ENCODE results near the gene WIZ. TPM values are rescaled to one million over a fixed set of nuclear protein-coding genes. Genes with fewer than 3 reads are reported as not detected.

Gene WIZ
- polyA plus RNA-seq, 4 donors: 31.2 to 43.2 (median 31.8) TPM

DNA sequence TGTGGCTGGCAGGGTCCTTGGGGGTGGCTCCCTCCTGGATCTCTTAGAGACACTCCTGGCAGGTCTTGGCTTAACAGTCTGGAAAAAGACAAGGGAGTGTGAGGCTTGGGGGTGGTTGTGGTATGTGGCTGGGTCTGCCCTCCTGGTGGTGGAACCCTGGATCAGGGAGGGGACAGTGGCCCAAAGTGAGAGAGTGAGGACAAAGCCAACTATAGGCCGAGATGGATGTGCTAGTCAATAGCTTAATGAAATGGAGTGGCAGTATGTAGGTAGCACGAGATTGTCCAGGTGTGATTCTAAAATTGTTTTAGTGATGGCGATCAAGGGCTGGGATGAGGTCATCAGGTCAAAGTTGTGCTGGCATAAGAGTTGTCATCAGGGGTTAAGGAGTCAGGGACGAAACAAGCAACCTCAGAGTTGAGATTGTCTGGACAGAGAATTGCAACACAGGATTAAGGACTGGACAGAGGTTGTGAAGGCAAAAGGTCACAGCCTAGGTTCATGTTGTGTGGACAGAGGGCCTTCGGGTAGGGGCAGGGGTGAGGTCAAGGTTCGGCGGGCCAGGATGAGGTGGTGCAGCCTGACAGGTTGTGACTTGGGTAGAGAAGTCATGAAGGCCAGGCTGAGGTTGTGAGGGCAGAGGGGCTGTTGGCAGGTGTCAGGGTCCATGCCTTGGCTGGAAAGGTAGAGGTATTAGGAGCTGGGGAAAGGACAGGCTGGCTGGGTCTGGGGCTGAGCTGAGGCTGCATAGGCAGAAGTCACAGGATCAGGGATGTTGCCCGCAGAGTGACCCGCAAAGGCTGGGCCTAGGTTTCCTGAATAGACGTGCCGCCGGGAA lies 19.1 kb upstream of the WIZ start:
- no peak for DNase-seq (ENCODE audit: low read depth in 4 of 4, low spot score in 3 of 4)

DNA sequence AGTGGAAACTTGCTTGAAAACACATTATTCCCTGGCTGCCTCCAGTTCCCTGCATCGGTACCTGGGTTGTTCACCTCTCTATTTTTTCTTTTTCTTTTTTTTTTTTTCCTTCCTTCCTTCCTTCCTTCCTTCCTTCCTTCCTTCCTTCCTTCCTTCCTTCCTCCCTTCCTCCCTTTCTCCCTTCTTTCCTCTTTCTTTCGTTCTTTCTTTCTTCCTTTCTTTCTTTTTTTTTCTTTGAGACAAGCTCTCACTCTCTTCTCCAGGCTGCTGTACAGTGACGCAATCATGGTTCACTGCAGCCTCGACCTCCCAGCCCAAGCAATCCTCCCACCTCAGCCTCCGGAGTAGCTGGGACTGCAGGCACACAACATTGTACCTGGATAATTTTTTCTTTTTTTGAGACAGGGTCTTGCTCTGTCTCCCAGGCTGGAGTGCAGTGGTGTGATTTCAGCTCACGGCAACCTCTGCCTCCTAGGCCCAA lies 18.0 kb upstream of the WIZ start:
- no peak for DNase-seq (ENCODE audit: low read depth in 4 of 4, low spot score in 3 of 4)

DNA sequence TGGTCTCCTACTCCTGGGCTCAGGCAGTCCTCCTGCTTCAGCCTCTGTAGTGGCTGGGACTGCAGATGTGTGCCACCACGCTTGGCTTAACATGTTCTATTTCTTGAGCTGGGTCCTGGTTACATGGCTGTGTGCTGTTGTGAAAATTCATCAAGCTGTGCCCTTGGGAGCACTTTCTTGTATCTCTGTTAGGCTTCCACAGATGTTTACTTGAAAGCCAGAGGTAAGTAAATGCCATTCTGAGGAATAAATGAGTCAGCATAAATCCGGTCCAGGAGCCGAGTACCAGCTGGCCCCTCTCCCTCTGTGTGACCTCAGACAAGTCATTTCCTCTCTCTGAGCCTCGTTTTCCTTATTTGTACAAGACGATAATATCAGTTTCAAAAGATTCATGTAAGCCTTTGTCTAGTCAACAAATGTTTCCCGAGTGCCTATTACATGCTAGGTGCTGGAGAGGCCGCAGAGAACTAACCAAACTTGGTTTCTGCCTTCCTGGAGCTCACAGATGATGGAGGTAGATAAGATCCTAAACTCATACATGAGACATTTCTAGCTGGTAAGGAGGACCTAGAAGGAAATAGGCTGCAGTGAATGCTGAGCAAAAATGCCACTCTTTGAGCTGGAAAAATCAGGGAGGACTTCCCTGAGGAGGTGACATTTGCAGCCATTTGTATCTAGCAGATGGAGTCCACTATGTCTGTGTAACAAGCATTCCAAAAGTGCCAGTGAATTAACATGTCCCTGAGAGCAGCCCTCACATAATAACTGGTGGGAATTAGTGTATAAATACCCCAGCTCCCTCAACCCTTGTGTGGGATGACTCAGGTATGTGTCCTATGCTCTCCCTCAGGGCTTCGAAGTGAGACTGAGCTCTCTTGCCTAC lies 17.3 kb upstream of the WIZ start:
- DNase-seq (ENCODE audit: low read depth in 4 of 4, low spot score in 3 of 4): no peak

DNA sequence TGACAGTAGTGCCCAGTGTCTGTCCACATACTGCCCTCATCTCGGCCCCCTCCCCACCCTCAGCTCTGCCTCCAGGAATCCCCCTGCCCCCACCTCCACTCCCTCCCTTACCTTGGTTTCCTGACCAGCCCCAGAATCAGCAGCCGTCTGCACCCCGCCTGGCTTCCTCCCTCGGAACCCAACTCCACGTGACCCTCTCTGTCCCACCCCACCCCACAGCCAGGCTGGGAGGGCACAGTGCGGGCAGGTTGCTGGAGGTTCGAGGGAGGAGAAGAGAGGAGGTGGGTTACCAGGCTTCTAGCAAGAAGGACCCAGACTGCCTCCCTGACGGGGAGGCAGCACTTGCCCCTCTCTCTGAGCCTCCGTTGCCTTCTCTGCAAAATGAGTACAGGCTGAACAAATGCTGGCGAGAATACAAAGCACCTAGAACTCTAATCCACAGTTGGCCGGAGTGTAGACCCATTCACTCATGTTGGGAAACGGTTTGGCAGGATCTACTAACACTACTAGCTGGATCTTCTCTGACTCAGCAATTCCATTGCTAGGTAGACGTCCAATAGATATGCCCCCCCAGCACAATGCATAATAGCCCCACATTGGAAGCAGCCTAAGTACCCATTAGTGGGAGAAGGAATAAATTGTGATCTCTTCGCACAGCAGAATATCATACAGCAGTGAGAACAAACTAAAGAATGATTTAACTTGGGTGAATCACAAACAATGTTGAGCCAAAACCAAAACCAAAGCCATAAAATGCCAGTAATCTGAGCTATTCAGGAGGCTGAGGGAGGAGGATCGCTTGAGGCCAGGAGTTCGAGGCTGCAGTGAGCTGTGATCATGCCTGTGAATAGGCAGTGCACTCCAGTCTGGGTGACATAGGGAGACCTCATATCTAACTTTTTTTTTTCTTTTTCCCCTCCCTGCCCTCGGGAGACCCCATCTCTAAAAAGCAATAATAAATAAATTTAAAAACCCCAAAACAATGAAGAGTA lies 14.9 kb upstream of the WIZ start, which contains the start of gene RASAL3:
TSS of gene RASAL3 (minus strand) at position 151 of the 992 bp plus-strand sequence. CDS start 186 bp downstream, outside the sequence.
- DNase-seq (ENCODE audit: low read depth in 4 of 4, low spot score in 3 of 4): no peak

DNA sequence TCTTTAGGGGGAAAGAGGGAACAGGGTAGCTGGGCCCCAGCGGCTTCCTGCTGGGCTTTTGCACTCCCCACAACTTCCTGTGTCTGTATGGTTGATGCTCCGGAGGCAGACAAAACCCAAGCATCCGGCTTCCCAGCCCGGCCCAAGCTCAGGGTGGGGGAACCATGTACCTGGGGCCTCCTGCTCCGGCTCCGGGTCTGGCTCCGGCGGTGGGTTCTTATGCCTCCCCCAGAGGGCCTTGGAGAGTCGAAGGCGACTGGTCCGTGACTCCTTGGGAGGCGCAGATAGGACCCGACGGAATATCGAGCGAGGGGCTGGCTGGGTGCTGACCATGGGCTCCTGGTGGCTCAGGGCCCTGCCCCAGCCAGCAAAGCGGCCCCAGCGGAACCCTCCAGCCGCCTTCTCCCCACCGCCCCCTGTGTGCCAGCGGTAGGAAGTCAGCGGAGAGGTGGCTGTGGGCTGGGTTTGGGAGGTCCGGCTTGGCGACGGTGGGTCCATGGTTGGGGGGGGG lies 14.2 kb upstream of the WIZ start:
- no peak for DNase-seq (ENCODE audit: low read depth in 4 of 4, low spot score in 3 of 4)

DNA sequence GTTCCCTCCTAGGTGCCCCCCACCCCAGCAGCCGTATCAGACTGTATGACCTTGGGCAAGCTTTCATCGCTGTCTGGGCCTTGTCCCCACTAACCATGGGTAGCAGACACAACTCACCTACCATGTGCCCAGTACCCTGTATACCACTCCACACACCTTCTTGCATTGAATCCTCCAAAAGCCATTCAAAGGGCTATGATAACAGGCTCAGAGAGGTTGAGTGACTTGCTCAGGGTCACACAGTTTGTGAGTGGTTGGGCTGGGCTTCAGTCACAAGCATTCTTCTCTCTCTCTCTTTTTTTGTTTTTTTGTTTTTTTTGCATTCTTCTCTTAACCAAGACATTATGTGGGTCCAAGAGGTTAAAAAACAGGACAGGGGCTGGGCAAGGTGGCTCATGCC lies 11.9 kb upstream of the WIZ start:
- DNase-seq (ENCODE audit: low read depth in 4 of 4, low spot score in 3 of 4): no peak

DNA sequence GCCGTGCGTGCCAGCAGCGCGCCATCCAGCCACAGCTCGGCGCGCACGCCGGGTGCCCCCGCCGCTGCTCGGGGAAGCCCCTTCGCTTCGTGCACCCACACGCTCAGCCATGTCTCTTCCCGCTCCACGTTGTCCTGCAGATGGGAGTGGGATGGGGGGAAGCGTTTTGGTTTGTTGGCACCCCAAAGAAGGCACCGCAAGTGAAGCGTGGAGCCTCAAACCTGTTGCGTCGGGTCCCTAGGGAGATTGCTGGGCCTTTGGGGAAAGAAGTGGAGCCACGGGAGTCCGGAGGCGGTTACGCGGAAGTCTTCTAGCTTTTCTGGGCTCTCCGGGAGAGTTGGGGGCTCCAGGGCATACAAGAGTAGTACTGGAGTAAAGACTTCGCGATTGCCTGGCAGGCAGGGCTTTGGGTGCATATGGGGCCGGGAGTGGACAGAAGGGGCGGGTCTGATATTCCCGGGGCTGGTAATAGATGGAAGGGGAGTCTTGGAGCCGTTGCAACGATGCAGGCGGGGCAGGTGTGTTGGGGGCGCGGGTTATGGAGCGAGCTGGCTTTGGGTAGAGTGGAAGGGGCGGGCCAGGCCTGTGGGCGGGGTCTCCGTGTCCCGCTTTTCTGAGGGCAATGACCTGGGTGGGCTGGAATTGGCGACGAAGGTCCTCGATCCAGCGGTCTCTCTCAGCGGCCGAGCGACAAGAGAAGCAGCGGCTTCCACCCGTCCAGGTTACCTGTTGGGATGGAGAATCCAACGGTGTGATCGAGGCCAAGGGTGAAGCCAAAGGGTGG lies 8.1 kb upstream of the WIZ start:
- no peak for DNase-seq (ENCODE audit: low read depth in 4 of 4, low spot score in 3 of 4)

DNA sequence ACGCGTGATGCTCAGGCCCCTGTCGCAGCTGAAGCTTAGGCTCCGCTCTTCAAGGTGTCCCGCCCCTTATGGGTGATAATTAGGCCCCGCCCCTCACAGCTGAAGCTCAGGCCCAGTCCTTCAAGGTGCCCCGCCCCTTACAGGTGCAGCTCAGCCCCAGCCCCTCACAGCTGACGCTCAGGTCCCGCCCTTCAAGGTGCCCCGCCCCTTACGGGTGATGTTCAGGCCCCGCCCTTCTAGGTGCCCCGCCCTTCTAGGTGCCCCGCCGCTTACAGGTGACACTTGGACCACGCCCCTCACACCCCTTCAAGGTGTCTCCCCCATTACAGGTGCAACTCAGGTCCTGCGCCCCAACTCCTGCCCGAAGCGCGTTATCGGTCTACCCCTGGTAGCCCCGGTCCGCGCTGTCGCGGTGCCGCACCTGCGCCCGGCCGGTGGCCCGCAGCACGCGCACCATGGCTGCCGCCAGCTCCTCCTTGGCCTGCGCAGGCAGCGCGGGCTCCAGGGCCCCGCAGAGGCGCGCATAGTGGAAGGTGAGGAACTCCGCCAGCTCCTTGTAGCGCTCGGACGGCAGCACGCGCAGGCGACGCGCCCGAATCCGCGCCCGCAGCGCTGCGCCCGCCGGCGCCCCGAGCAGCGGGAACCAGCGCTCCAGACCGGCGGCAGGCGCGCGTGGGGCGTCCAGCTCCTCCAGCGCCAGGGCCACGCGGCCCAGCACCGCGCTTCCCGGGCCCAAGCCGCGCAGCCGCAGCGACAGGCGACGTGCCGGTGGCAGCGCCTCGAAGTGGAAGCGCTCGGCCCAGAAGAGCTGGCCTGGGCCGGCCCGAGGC lies 7.3 kb upstream of the WIZ start:
- DNase-seq (ENCODE audit: low read depth in 4 of 4, low spot score in 3 of 4): no peak

DNA sequence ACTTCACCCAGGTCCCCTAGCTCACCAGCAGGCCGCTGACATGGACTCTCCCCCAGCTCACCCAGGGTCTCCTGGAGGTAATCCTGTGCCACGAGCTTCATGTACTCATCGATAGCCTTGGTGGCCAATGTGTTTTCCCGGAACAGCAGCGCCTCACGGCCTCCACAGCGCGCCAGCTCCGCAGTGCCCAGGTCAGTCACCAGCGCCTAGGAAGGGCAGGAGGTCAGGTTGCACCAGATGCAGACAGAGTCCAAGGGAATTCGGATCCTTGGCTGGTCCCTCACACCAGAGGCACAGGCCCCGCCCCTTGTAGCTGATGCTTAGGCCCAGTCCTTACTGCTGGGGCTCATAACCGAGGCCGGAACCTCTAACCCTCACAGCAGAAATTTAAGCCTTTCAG lies 6.7 kb upstream of the WIZ start:
- no peak for DNase-seq (ENCODE audit: low read depth in 4 of 4, low spot score in 3 of 4)

DNA sequence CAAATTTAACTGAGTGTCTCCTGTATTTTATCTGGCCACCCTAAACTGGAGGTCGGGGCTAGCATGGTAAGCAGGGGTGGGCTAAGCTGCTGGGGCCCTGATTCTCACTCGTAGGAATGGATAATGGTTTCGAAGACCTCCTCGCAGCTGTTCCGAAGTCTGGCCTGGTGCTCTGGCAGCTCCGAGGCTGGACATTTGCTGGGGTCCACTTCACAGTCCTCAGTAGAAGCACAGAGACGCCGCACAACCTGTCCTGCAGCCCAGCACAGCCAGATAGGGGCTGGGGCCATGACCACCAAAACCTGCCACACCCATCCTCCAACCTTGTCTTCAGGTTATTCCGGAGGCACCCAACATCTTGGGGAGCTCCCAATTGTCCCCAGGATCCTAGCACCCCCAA lies 6.2 kb upstream of the WIZ start:
- DNase-seq (ENCODE audit: low read depth in 4 of 4, low spot score in 3 of 4): no peak

DNA sequence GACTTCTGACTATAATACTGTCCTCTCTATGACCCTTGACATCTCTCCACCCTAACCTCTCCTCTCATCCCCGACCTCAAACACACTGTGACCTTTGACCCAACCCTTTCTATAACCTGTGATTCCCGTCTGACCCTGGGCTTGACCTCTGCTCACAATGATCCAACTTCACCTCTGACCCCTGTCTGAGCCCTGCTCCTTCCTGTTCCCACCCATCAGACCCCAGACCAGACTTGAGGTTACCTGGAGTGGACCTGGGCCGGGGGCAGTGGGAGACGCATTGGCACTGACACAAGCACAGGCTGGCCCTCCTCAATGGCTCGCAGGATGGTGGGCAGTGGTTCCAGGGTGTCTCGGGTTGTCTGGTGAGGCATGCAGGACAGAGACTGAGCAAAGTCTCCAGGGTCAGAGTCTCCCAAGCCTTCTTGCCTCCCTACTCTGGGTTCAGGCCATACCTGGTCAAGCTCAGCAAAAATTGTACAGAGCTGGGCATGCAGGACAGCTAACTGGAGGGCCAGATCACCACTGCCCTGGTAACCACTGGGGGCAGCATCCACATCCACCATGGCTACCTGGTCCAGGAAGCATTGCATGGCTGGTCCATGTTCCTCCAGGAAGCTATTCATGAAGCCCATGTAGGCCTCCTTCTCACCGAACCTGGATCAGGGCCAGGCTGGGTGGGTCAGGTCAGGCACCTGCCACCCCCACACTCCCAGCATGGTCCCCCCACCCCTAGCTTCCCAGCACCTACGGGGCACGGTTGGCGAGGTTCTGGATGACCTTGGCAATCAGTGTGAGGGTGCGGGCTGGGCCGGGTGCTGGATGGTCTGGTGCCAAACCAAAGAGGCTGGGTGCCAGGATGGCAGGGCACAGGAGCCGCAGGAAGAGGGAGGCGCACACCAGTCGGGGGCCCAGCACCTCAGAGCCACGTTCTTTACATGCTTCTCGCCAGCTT lies 4.4 kb upstream of the WIZ start:
- no peak for DNase-seq (ENCODE audit: low read depth in 4 of 4, low spot score in 3 of 4)

DNA sequence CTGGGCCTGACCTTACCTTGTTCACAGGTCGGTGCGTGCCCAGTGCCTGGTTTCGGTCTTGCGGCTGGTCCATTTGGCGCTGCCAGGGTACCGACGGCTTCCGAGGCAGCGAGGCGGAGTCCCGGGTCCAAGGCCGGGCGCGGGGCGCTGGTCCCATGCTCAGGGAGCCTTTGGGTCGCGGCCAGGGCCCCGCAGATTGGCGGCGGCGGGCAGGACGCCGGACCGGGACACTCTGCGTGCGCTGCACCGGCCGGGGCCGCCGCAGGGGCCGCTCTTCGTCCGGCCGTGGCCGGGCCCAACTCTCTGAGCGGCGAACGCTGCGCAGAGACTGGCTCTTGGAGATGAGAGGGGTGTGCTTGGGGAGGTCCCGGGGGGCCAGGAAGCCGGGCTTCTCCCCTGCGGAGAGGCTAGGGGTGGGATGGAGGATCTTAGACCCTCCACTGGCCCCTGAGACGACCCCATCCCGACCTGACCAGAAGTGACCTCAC lies 3.4 kb upstream of the WIZ start:
- DNase-seq (ENCODE audit: low read depth in 4 of 4, low spot score in 3 of 4): no peak

DNA sequence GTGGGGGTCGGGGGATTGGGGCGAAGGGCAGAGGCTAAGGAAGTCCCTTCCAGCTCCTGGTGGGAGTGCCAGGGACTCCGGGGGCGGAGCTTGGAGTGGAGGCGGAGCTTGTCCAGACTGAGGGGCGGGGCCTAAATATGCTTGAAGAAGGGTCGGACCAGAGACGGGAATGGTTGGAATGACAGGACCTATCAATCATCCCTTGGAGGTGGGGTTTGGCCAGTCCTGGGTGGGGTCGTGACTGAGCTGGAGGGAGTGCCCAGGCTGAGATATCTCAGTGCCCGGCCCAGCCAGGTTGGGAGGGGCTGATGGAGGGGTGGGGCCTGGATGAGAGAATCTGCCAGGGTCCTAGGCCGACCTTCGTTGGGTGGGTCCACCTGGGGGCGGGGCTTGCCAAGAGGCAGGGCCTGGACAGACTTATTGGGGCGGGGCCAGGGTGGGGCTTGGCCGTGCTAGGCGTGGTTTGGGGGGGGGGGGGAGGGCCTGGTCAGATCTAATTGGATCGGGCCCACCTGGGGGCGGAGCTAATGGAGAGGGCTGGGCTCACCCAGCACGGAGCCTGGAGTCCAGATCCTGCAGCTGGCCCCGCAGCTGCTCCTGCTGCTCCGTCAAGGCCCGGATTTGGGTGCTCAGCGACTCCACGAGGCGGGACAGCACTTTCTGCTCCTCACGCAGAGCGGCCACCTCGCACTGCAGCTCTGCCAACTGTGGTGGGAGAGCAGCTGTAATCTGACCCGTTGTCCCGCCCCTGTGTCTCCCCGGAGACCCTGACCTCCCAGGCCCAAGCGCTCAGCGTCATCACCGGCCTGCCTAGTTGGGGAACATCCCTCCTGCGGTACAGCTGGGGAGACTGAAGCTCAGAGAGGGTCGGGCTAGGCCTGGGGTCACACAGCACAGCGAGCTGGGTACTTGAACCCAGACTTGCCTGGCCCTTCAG lies 2.6 kb upstream of the WIZ start:
- peak; percentile 52 to 58 (median 54) for DNase-seq (ENCODE audit: low read depth in 4 of 4, low spot score in 3 of 4)

DNA sequence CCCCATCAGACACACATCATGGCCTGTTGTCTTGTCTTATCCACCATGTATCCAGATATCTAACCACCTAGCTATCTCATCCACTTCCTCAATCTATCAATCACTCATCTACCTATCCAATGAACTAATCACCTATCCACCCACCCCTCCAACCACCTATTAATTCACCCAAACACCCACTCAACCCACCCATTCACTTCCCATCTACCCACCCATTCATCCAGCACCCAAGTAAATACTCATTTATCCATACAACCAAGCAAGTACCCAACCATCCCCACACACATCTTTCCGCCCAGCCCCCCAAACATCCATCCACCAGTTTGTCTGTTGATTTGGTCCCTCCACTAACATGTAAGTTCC lies 753 bp upstream of the WIZ start:
- DNase-seq (ENCODE audit: low read depth in 4 of 4, low spot score in 3 of 4): no peak

DNA sequence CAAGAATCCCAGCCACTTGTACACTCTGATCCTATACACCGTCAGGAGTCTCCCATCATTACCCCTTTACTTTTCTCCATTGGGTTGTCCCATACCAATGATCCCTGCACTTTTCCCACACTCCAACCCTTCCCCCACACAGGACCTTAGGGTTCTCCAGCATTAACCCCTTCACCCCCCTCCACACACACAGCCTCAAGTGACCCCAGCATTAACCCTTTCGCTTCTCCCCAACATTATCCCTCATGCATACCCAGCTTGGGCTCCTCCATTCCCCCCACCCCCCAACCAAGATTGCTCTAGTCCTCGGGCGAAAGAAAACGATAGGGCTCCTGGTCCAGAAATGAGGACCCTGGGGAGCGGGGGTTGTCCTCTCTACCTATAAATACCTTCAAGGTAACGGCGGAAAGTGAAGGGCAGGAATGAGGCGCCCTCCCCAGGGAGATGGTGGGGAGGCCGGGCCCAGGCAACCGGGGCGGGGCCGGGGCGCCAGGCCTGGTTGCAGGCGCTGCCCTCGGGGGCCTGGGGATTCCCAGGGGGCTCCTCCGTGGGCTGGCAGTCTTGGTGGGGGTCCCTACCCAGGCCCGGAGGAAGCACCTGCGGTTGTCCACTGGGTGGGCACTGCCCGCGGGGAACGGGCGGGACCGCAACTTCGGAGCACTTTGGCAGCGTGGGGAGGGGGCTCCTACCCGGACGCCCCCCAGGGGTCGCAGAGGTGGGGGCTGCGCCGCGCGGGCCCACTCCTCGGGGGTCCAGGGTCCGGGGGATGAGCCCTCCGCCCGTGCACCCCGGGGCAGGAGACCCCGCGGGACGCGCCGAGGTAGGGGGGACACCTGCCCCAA lies 757 bp downstream of the WIZ start:
- DNase-seq (ENCODE audit: low read depth in 4 of 4, low spot score in 3 of 4): no peak

Data from right renal pelvis (tissue), 4 donors.